HepG2 (cell line): ENCODE data around the gene C6orf136. TPM values are rescaled to one million over a fixed set of nuclear protein-coding genes. Genes with fewer than 3 reads are reported as not detected.

Experiments used
- CHD2 ChIP-seq: IDR thresholded peaks from 2 replicates; pipeline ENCODE4 v1.6.1; 2011; ENCODE audit warnings: low read depth, low read length, improper control_type of control experiment
- FOXA1 ChIP-seq, 2 experiments: fragments of 450-650 bp in 1 of 2; sonication (generic) in 1 of 2; formaldehyde crosslinking in 1 of 2; IDR thresholded peaks; 2 replicates each; pipeline versions ENCODE4 v1.4.0 to v1.6.1; 2016 to 2020; ENCODE audit warnings: missing genetic modification reagents in 1 of 2
- FOXO4 ChIP-seq: sonication (generic); formaldehyde crosslinking; conservative IDR thresholded peaks from 2 replicates; pipeline ENCODE4 v1.8.1; 2023; ENCODE audit warnings: missing genetic modification reagents
- GATAD1 ChIP-seq: IDR thresholded peaks from 2 replicates; pipeline ENCODE4 v1.6.1; 2016; ENCODE audit warnings: missing genetic modification reagents, missing compliant biosample characterization
- GTF3A ChIP-seq: sonication (generic); formaldehyde crosslinking; conservative IDR thresholded peaks from 2 replicates; pipeline ENCODE4 v1.4.0; 2020; ENCODE audit warnings: mild to moderate bottlenecking, missing genetic modification reagents
- HINFP ChIP-seq: sonication (generic); formaldehyde crosslinking; IDR thresholded peaks from 2 replicates; pipeline ENCODE4 v1.4.0; 2020; ENCODE audit warnings: low read depth, mild to moderate bottlenecking, missing genetic modification reagents
- HNRNPLL ChIP-seq: fragments of 200-400 bp; formaldehyde crosslinking; IDR thresholded peaks from 2 replicates; pipeline ENCODE4 v1.6.1; 2017; ENCODE audit warnings: mild to moderate bottlenecking, low read depth, low read length; ENCODE audit not compliant: poor library complexity, severe bottlenecking
- JUNB ChIP-seq: sonication (generic); formaldehyde crosslinking; IDR thresholded peaks from 2 replicates; pipeline ENCODE4 v1.8.0; 2022; ENCODE audit warnings: missing genetic modification reagents, mild to moderate bottlenecking, borderline replicate concordance
- MXD3 ChIP-seq: IDR thresholded peaks from 2 replicates; pipeline ENCODE4 v1.6.1; 2016; ENCODE audit warnings: mild to moderate bottlenecking, missing biosample characterization, missing genetic modification reagents
- NR2F6 ChIP-seq, 2 experiments: IDR thresholded peaks; 2 replicates each; pipeline ENCODE4 v1.6.1; 2016; ENCODE audit warnings: antibody characterized with exemption in 1 of 2, mild to moderate bottlenecking in 1 of 2
- RFXANK ChIP-seq: IDR thresholded peaks from 2 replicates; pipeline ENCODE4 v1.6.1; 2016
- SAFB2 ChIP-seq: sonication (generic); formaldehyde crosslinking; IDR thresholded peaks from 2 replicates; pipeline ENCODE4 v1.5.1; 2020; ENCODE audit warnings: missing genetic modification reagents, low read depth, mild to moderate bottlenecking, borderline replicate concordance
- TBX3 ChIP-seq: fragments of 450-650 bp; IDR thresholded peaks from 2 replicates; pipeline ENCODE4 v1.6.1; 2017; ENCODE audit warnings: antibody characterized with exemption, mild to moderate bottlenecking, inconsistent platforms, borderline replicate concordance
- ZBTB7B ChIP-seq: sonication (generic); formaldehyde crosslinking; IDR thresholded peaks from 2 replicates; pipeline ENCODE4 v1.4.0; 2020; ENCODE audit warnings: missing genetic modification reagents
- ZFP90 ChIP-seq: sonication (generic); formaldehyde crosslinking; IDR thresholded peaks from 2 replicates; pipeline ENCODE4 v1.8.0; 2022; ENCODE audit warnings: missing genetic modification reagents, mild to moderate bottlenecking, inconsistent platforms, borderline replicate concordance
- ZHX1 ChIP-seq: sonication (generic); formaldehyde crosslinking; IDR thresholded peaks from 2 replicates; pipeline ENCODE4 v1.8.1; 2022; ENCODE audit warnings: low read depth, mild to moderate bottlenecking, missing genetic modification reagents
- ZKSCAN5 ChIP-seq: sonication (generic); formaldehyde crosslinking; IDR thresholded peaks from 2 replicates; pipeline ENCODE4 v1.5.1; 2020; ENCODE audit warnings: mild to moderate bottlenecking, missing genetic modification reagents
- ZMYM2 ChIP-seq: sonication (generic); formaldehyde crosslinking; IDR thresholded peaks from 2 replicates; pipeline ENCODE4 v1.8.0; 2022; ENCODE audit warnings: mild to moderate bottlenecking, missing genetic modification reagents
- ZNF136 ChIP-seq: sonication (generic); formaldehyde crosslinking; IDR thresholded peaks from 2 replicates; pipeline ENCODE4 v1.8.1; 2022; ENCODE audit warnings: low read depth, mild to moderate bottlenecking, moderate library complexity, missing genetic modification reagents
- ZNF354B ChIP-seq: sonication (generic); formaldehyde crosslinking; IDR thresholded peaks from 2 replicates; pipeline ENCODE4 v1.8.0; 2022; ENCODE audit warnings: mild to moderate bottlenecking, missing genetic modification reagents
- ZNF607 ChIP-seq: sonication (generic); formaldehyde crosslinking; IDR thresholded peaks from 2 replicates; pipeline ENCODE4 v1.5.1; 2020; ENCODE audit warnings: missing genetic modification reagents, mild to moderate bottlenecking, borderline replicate concordance
- ZNF724P ChIP-seq: sonication (generic); formaldehyde crosslinking; IDR thresholded peaks from 2 replicates; pipeline ENCODE4 v1.8.0; 2022; ENCODE audit warnings: missing genetic modification reagents, borderline replicate concordance
- ZNF761 ChIP-seq: sonication (generic); formaldehyde crosslinking; conservative IDR thresholded peaks from 2 replicates; pipeline ENCODE4 v1.4.0; 2020; ENCODE audit warnings: mild to moderate bottlenecking, missing genetic modification reagents
- polyA plus RNA-seq, 8 experiments: library from polyadenylated mRNA; depleted of rRNA in 3 of 8; stranded (reverse) in 7 of 8; unstranded in 1 of 8; fragments of >200 nt; fragmentation: Illumina TruSeq in 4 of 8; extraction: Trizol in 4 of 8; gene quantifications; 2 replicates each; pipeline versions ENCODE4 v1.2.1 to v1.2.3, GENCODE V29; 2011 to 2016; ENCODE audit warnings: low read depth in 4 of 8, missing spikeins in 1 of 8, mixed read lengths in 1 of 8; ENCODE audit not compliant: insufficient read depth in 1 of 8
- total RNA-seq, 5 experiments: library from RNA; depleted of rRNA; stranded (reverse); fragments of >200 nt; fragmentation: Illumina TruSeq; extraction: Trizol; gene quantifications; 2 replicates each; pipeline ENCODE4 v1.2.3, GENCODE V29; 2016; ENCODE audit warnings: low read depth in 1 of 5

The C6orf136 gene
- total and polyA plus RNA-seq, 2 of the 13 experiments (the other 11 are each of a cell fraction or from before 2014, with no cell fraction given), result 12.0 to 26.2 TPM

GRCh38 chr6:30654798-30655742 lies 8.1 kb downstream of the C6orf136 start (continued):
- TF ChIP-seq ZNF607 (CRISPR knock-in tag) (peak; percentile 94; the same call in 1 of the 2 replicates), RFXANK (CRISPR knock-in tag) (no peak), ZBTB7B (CRISPR knock-in tag) (peak; percentile 91), JUNB (0 out of 2 replicates have a peak, but pooled peaks have one; percentile 50), ZHX1 (CRISPR knock-in tag) (peak; percentile 77), FOXA1 (IDR thresholded peaks at IDR 0.05) (peak; percentile 87), FOXA1 (CRISPR knock-in tag; IDR thresholded peaks at IDR 0.05) (peak; percentile 99), GATAD1 (peak; percentile 83), CHD2 (no peak), FOXO4 (CRISPR knock-in tag) (no peak), GTF3A (CRISPR knock-in tag) (no peak), TBX3 (no peak), NR2F6 (IDR thresholded peaks at IDR 0.05) (peak; percentile 82), NR2F6 (CRISPR knock-in tag; IDR thresholded peaks at IDR 0.05) (peak; percentile 92), ZNF724P (no peak), ZNF354B (CRISPR knock-in tag) (no peak), SAFB2 (no peak; the same call in 1 of the 2 replicates), ZFP90 (no peak), ZNF761 (CRISPR knock-in tag) (peak; percentile 88), HNRNPLL (no peak), ZNF136 (CRISPR knock-in tag) (0 out of 2 replicates have a peak, but pooled peaks have one; percentile 80), ZKSCAN5 (CRISPR knock-in tag) (no peak), HINFP (CRISPR knock-in tag) (peak; percentile 40), ZMYM2 (CRISPR knock-in tag) (peak; percentile 81; the same call in 1 of the 2 replicates), MXD3 (CRISPR knock-in tag) (no peak)
